ENCODE data around the gene EXOSC6. TPM values are rescaled to one million over a fixed set of nuclear protein-coding genes. Genes with fewer than 3 reads are reported as not detected.
"Not testable (repeated sequence)": the region's sequence is repeated elsewhere in the genome, so short reads cannot be mapped to it uniquely, and the experiment has no call there.

The EXOSC6 gene
- polyA plus RNA-seq, 1 donor from 2014 or later, result 56.6 TPM

DNA sequence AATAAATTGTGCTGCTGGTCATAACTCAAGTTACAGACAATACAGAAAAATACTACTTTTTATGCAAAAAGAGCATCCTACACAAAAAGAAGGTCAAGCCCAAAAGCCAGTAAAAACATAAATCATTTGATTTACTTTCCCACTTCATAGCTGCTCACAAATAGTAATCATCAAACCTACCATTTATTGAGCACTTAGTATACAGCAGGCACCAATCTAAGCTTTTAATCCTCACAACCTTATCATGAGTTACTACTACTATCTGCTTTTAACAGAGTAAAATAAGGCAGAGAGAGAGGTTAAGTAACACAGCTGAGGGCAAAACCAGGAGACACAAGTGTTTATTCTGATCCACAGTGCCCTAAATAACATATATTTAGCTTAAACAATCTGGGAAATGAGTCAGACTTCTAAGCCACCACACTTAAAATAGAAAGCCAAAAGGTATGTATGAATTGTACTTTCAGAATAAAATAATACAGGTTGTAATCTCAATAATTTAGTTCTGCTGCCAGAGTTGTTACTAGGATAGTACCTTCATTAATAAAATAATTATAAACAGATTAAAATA is 39.3 kb upstream of the EXOSC6 start:
- Histone ChIP-seq H3K36me3 (ENCODE audit: insufficient read depth, low read length) (no peaks in the 10 kb centered on the region), H3K9ac (ENCODE audit: low read length) (no peak overlapping the region), H3K27ac (ENCODE audit: low read length) (no peak overlapping the region), H3K9me3 (ENCODE audit: low read length) (no peaks in the 10 kb centered on the region), H3K9me2 (ENCODE audit: insufficient read depth, low read length) (no peaks in the 10 kb centered on the region), H3K79me2 (replicated peaks; ENCODE audit: insufficient read depth, low read length) (peaks cover 8% of the 10 kb centered on the region), H4K20me1 (ENCODE audit: insufficient read depth) (no peaks in the 10 kb centered on the region), H3K4me3 (ENCODE audit: low read length) (no peak overlapping the region), H2AFZ (ENCODE audit: low read depth, low read length) (no peak overlapping the region), H3K4me2 (ENCODE audit: low read length) (no peak overlapping the region), H3K27me3 (ENCODE audit: insufficient read depth, low read depth, low read length) (no peaks in the 10 kb centered on the region), H3F3A (ENCODE audit: insufficient read depth, low read length, poor library complexity, severe bottlenecking) (no peaks in the 10 kb centered on the region)
- TF ChIP-seq, protein P1, sequence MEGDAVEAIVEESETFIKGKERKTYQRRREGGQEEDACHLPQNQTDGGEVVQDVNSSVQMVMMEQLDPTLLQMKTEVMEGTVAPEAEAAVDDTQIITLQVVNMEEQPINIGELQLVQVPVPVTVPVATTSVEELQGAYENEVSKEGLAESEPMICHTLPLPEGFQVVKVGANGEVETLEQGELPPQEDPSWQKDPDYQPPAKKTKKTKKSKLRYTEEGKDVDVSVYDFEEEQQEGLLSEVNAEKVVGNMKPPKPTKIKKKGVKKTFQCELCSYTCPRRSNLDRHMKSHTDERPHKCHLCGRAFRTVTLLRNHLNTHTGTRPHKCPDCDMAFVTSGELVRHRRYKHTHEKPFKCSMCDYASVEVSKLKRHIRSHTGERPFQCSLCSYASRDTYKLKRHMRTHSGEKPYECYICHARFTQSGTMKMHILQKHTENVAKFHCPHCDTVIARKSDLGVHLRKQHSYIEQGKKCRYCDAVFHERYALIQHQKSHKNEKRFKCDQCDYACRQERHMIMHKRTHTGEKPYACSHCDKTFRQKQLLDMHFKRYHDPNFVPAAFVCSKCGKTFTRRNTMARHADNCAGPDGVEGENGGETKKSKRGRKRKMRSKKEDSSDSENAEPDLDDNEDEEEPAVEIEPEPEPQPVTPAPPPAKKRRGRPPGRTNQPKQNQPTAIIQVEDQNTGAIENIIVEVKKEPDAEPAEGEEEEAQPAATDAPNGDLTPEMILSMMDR (IDR thresholded peaks at IDR 0.05; ENCODE audit: poor library complexity, severe bottlenecking), result no peak
- TF ChIP-seq POLR2AphosphoS5 (IDR thresholded peaks at IDR 0.05) (no peak), TAF1 (IDR thresholded peaks at IDR 0.05; ENCODE audit: low read depth) (no peak)

DNA sequence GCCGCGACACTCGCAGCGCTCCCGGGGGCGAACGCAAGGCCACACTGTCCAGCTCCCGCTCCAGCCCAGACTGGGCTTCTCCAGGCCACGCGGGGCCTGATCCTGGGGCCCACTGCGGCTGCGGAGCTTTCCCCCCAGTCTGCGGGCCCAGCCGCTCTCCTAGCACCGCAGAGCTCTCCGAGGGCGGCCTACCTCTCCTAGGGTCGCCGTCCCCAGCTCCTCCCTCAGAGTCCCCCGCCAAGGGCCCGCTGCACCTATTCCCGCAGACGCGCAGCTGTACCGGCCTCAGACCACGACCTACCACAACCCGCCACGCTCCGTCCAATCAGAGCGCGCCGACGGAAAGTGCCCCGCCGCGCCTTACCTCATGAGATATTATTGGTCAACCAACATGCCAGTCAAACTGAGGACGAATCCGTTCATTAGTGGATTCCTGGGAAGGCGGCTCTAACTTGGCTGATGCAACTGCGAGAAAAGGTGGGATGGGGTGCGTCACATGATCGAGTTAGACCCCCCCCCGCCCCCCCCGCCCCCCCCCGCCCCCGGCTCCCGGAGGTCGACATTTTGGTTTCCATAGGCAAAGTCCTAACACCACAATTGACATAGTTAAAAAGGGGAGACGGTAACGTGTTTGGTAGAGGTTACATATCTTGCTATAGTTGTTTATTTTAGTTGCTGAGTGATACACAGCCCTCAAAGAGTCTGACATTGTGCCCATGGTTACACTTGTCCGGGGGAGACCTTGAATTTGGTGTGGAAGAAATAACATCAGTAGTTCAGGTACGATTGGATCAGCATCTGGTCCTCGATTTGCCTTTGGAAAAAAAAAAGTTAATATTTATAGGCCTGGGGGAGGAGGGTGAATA is 37.7 kb upstream of the EXOSC6 start, which contains the start of gene AARS1:
AARS1 (minus strand) TSS at position 278 of the 866 bp plus-strand sequence. CDS start 6,743 bp downstream, outside the sequence.
- Histone ChIP-seq H3K4me2 (ENCODE audit: low read length) (peak within 1 kb of the TSS; percentile 51), H3K79me2 (replicated peaks; ENCODE audit: insufficient read depth, low read length) (peaks cover 15% of the 10 kb centered on the region), H2AFZ (ENCODE audit: low read depth, low read length) (peak within 1 kb of the TSS; percentile 88), H3K9me3 (ENCODE audit: low read length) (no peaks in the 10 kb centered on the region), H3K27ac (ENCODE audit: low read length) (peak within 1 kb of the TSS; percentile 96), H3K9me2 (ENCODE audit: insufficient read depth, low read length) (no peaks in the 10 kb centered on the region), H4K20me1 (ENCODE audit: insufficient read depth) (no peaks in the 10 kb centered on the region), H3K4me3 (ENCODE audit: low read length) (peak within 1 kb of the TSS; percentile 98), H3K36me3 (ENCODE audit: insufficient read depth, low read length) (no peaks in the 10 kb centered on the region), H3K27me3 (ENCODE audit: insufficient read depth, low read depth, low read length) (no peaks in the 10 kb centered on the region), H3K9ac (ENCODE audit: low read length) (peak within 1 kb of the TSS; percentile 98), H3F3A (ENCODE audit: insufficient read depth, low read length, poor library complexity, severe bottlenecking) (no peaks in the 10 kb centered on the region)
- TF ChIP-seq POLR2AphosphoS5 (IDR thresholded peaks at IDR 0.05) (peak; percentile 100), TAF1 (IDR thresholded peaks at IDR 0.05; ENCODE audit: low read depth) (peak; percentile 94), EZH2 (IDR thresholded peaks at IDR 0.05; ENCODE audit: borderline replicate concordance, insufficient read depth, low read length, poor library complexity, severe bottlenecking) (no peak), SMC3 (conservative IDR thresholded peaks at IDR 0.05; ENCODE audit: poor library complexity) (peak; percentile 31), RAD21 (conservative IDR thresholded peaks at IDR 0.05) (no peak), EP300 (conservative IDR thresholded peaks at IDR 0.05; ENCODE audit: poor library complexity, severe bottlenecking) (peak; percentile 44), MXI1 (conservative IDR thresholded peaks at IDR 0.05; ENCODE audit: poor library complexity, severe bottlenecking) (peak; percentile 79)
- TF ChIP-seq, protein P1 (IDR thresholded peaks at IDR 0.05; ENCODE audit: poor library complexity, severe bottlenecking), result no peak
- TF ChIP-seq, protein P2, sequence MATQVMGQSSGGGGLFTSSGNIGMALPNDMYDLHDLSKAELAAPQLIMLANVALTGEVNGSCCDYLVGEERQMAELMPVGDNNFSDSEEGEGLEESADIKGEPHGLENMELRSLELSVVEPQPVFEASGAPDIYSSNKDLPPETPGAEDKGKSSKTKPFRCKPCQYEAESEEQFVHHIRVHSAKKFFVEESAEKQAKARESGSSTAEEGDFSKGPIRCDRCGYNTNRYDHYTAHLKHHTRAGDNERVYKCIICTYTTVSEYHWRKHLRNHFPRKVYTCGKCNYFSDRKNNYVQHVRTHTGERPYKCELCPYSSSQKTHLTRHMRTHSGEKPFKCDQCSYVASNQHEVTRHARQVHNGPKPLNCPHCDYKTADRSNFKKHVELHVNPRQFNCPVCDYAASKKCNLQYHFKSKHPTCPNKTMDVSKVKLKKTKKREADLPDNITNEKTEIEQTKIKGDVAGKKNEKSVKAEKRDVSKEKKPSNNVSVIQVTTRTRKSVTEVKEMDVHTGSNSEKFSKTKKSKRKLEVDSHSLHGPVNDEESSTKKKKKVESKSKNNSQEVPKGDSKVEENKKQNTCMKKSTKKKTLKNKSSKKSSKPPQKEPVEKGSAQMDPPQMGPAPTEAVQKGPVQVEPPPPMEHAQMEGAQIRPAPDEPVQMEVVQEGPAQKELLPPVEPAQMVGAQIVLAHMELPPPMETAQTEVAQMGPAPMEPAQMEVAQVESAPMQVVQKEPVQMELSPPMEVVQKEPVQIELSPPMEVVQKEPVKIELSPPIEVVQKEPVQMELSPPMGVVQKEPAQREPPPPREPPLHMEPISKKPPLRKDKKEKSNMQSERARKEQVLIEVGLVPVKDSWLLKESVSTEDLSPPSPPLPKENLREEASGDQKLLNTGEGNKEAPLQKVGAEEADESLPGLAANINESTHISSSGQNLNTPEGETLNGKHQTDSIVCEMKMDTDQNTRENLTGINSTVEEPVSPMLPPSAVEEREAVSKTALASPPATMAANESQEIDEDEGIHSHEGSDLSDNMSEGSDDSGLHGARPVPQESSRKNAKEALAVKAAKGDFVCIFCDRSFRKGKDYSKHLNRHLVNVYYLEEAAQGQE (IDR thresholded peaks at IDR 0.05; ENCODE audit: borderline replicate concordance), result peak; percentile 79

DNA sequence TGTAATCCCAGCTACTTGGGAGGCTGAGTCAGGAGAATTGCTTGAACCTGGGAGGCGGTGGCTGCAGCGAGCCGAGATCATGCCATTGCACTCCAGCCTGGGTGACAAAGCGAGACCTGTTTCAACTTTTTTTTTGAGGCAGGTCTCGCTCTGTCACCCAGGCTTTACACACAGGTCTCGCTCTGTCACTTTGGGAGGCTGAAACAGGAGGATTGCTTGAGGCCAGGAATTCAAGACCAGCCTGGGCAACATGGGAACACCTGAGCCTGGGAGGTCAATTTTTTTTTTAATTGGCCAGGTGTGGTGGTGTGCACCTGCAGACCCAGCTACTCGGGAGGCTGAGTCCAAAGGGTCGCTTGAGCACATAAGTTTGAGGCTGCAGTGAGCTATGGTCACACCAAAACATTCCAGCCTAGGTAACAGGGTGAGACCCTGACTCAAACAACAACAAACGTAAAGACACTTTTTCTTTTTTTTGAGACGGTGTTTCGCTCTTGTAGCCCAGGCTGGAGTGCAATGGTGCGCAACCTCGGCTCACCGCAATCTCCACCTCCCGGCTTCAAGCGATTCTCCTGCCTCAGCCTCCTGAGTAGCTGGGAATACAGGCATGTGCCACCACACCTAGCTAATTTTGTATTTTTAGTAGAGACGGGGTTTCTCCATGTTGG is 35.7 kb upstream of the EXOSC6 start:
- not testable (repeated sequence) for H3K27ac ChIP-seq (ENCODE audit: low read length); H3K9ac ChIP-seq (ENCODE audit: low read length); H4K20me1 ChIP-seq (ENCODE audit: insufficient read depth); H3K36me3 ChIP-seq (ENCODE audit: insufficient read depth, low read length); H3K9me2 ChIP-seq (ENCODE audit: insufficient read depth, low read length); H2AFZ ChIP-seq (ENCODE audit: low read depth, low read length); H3F3A ChIP-seq (ENCODE audit: insufficient read depth, low read length, poor library complexity, severe bottlenecking); H3K4me2 ChIP-seq (ENCODE audit: low read length); H3K27me3 ChIP-seq (ENCODE audit: insufficient read depth, low read depth, low read length); H3K9me3 ChIP-seq (ENCODE audit: low read length)
- Histone ChIP-seq H3K79me2 (replicated peaks; ENCODE audit: insufficient read depth, low read length) (peaks cover 15% of the 10 kb centered on the region), H3K4me3 (ENCODE audit: low read length) (peak overlapping the region; percentile 98)
